MCF 10A (cell line): ENCODE data around the gene IL17C. TPM values are rescaled to one million over a fixed set of nuclear protein-coding genes. Genes with fewer than 3 reads are reported as not detected.

ENCODE experiments used
- BruUV-seq: library from RNA; stranded (reverse); fragments of 400-500 nt; replicated peaks from 2 replicates; lab custom pipeline; 2021; lab: Mats Ljungman, UMichigan
- CTCF ChIA-PET: fragments of 300-600 bp; sonication (Branson Sonifier 250); formaldehyde crosslinking; extraction: SDS; loops from one replicate; lab custom pipeline; 2021; ENCODE audit warnings: antibody characterized with exemption, inconsistent platforms; lab: Yijun Ruan, JAX
- POLR2A ChIA-PET: fragments of 300-600, 350-650 bp; sonication (Branson Sonifier 250); formaldehyde crosslinking; extraction: SDS; loops from one replicate; lab custom pipeline; 2020; ENCODE audit warnings: antibody characterized with exemption, inconsistent platforms; lab: Yijun Ruan, JAX
- DNase-seq: peaks from one replicate; pipeline ENCODE4 v3.0.0-alpha.2; 2018; ENCODE audit not compliant: unreplicated experiment
- H3K27ac Mint-ChIP-seq: one replicate; pipeline ENCODE4 v1.8.0; 2022; ENCODE audit warnings: mild to moderate bottlenecking, low read depth, mixed read lengths; ENCODE audit not compliant: unreplicated experiment
- H3K27me3 Mint-ChIP-seq: one replicate; pipeline ENCODE4 v1.8.0; 2022; ENCODE audit warnings: mixed read lengths; ENCODE audit not compliant: insufficient read depth, unreplicated experiment
- H3K36me3 Mint-ChIP-seq: one replicate; pipeline ENCODE4 v1.8.0; 2022; ENCODE audit warnings: mild to moderate bottlenecking, moderate library complexity, mixed read lengths; ENCODE audit not compliant: insufficient read depth, unreplicated experiment
- H3K4me1 Mint-ChIP-seq: one replicate; pipeline ENCODE4 v1.8.0; 2022; ENCODE audit warnings: mixed read lengths; ENCODE audit not compliant: insufficient read depth, unreplicated experiment
- H3K4me3 Mint-ChIP-seq: one replicate; pipeline ENCODE4 v1.8.0; 2022; ENCODE audit warnings: mild to moderate bottlenecking, moderate library complexity, mixed read lengths; ENCODE audit not compliant: unreplicated experiment
- H3K9me3 Mint-ChIP-seq: one replicate; pipeline ENCODE4 v1.8.0; 2022; ENCODE audit warnings: mixed read lengths; ENCODE audit not compliant: unreplicated experiment
- CTCF ChIP-seq: fragments of 200-600 bp; IDR thresholded peaks from one replicate; pipeline ENCODE4 v1.8.0; 2022; ENCODE audit warnings: antibody characterized with exemption, mild to moderate bottlenecking; ENCODE audit not compliant: unreplicated experiment
- intact Hi-C: fragments of 100-400 bp; cut with micrococcal nuclease; formaldehyde crosslinking; loops from 2 replicates; pipeline ENCODE4 v1.14.1; 2022
- total RNA-seq: library from RNA; stranded (reverse); gene quantifications from 2 replicates; pipeline ENCODE4 v1.2.3, GENCODE V29; 2022

IL17C gene
- total RNA-seq, 1 experiment from 2014 or later: not detected

- peaks cover 11% of the 10 kb centered on the region for H3K27me3 Mint-ChIP-seq
- peaks cover 8% of the 10 kb centered on the region for H3K36me3 Mint-ChIP-seq
- H3K9me3 Mint-ChIP-seq: no peaks in the 10 kb centered on the region
- ChIA-PET CTCF (interaction anchor here (1.0 kb wide), 1 partner anchor 103 kb away, joined by 3 read pairs; no protein-coding TSS in a partner anchor), POLR2A (no interaction called here)
- no peak overlapping the region for H3K27ac Mint-ChIP-seq
- no TSS peak for BruUV-seq
- H3K4me1 Mint-ChIP-seq: peaks cover 11% of the 10 kb centered on the region
- no peak overlapping the region for H3K4me3 Mint-ChIP-seq
- no peak for TF ChIP-seq CTCF
- DNase-seq: no peak
- intact Hi-C loops: no loop called here
These were observed 2.3 kb downstream of the IL17C start for GRCh38 chr16:88640498-88641247.

- TF ChIP-seq CTCF: no peak
- Mint-ChIP-seq H3K9me3 (no peaks in the 10 kb centered on the region), H3K27me3 (peaks cover 11% of the 10 kb centered on the region), H3K4me3 (no peak overlapping the region), H3K4me1 (no peaks in the 10 kb centered on the region), H3K36me3 (peaks cover 3% of the 10 kb centered on the region), H3K27ac (no peak overlapping the region)
- no TSS peak for BruUV-seq
- CTCF ChIA-PET: no interaction called here
- intact Hi-C loops: no loop called here
- POLR2A ChIA-PET: no interaction called here
- DNase-seq: no peak
These were observed 4.7 kb downstream of the IL17C start for GRCh38 chr16:88642881-88643643.

- BruUV-seq: no TSS peak
- no peaks in the 10 kb centered on the region for H3K9me3 Mint-ChIP-seq
- H3K4me1 Mint-ChIP-seq: no peaks in the 10 kb centered on the region
- no peak overlapping the region for H3K27ac Mint-ChIP-seq
- POLR2A ChIA-PET: no interaction called here
- no peak for TF ChIP-seq CTCF
- no peaks in the 10 kb centered on the region for H3K36me3 Mint-ChIP-seq
- intact Hi-C loops: no loop called here
- DNase-seq: no peak
- H3K4me3 Mint-ChIP-seq: no peak overlapping the region
- peaks cover 11% of the 10 kb centered on the region for H3K27me3 Mint-ChIP-seq
- CTCF ChIA-PET: no interaction called here
These were observed 5.2 kb downstream of the IL17C start for GRCh38 chr16:88643644-88643932.

GRCh38 chr16:88645455-88645854, 7.1 kb downstream of the IL17C start:
- Mint-ChIP-seq H3K4me1 (no peaks in the 10 kb centered on the region), H3K27me3 (peaks cover 3% of the 10 kb centered on the region), H3K9me3 (no peaks in the 10 kb centered on the region), H3K36me3 (no peaks in the 10 kb centered on the region), H3K27ac (no peak overlapping the region), H3K4me3 (no peak overlapping the region)
- ChIA-PET CTCF (no interaction called here), POLR2A (no interaction called here)
- no peak for TF ChIP-seq CTCF
- intact Hi-C loops: no loop called here
- DNase-seq: no peak
- BruUV-seq: no TSS peak
